GM23338 (cell line): ENCODE results near the gene S100A5. TPM values are rescaled to one million over a fixed set of nuclear protein-coding genes. Genes with fewer than 3 reads are reported as not detected.
A peak's percentile ranks its signal among the peaks of the same experiment; 100 is the strongest.

Experiments used
- ATAC-seq: fragments of 200-7000 bp; cut with Tn5 transposase; 3 replicates; pipeline ENCODE4 v1.9.1; 2020
- DNase-seq: peaks from one replicate; pipeline ENCODE4 v3.0.0-alpha.2; 2015; ENCODE audit warnings: low spot score
- H2AFZ ChIP-seq: fragments of 200-600 bp; sonication (generic); 2 replicates; pipeline ENCODE4 v1.8.0; 2016; ENCODE audit warnings: antibody characterized with exemption, mild to moderate bottlenecking, moderate library complexity
- H3F3A ChIP-seq: fragments of 200-600 bp; sonication (generic); replicated peaks from 2 replicates; pipeline ENCODE4 v1.8.0; 2017; ENCODE audit warnings: antibody characterized with exemption, mixed run types, low read depth
- H3K27ac ChIP-seq: fragments of 200-600 bp; sonication (generic); 2 replicates; pipeline ENCODE4 v1.6.1; 2016; ENCODE audit warnings: low read depth
- H3K27me3 ChIP-seq: fragments of 200-600 bp; sonication (generic); 2 replicates; pipeline ENCODE4 v1.8.0; 2016; ENCODE audit warnings: mild to moderate bottlenecking, mixed run types, moderate library complexity; ENCODE audit not compliant: insufficient read depth
- H3K36me3 ChIP-seq: fragments of 200-600 bp; sonication (generic); 2 replicates; pipeline ENCODE4 v1.8.0; 2016; ENCODE audit warnings: mild to moderate bottlenecking; ENCODE audit not compliant: insufficient read depth
- H3K4me1 ChIP-seq: fragments of 200-600 bp; sonication (generic); 2 replicates; pipeline ENCODE4 v1.8.0; 2016; ENCODE audit warnings: mild to moderate bottlenecking, moderate library complexity; ENCODE audit not compliant: insufficient read depth
- H3K4me2 ChIP-seq: fragments of 200-600 bp; sonication (generic); 2 replicates; pipeline ENCODE4 v1.7.1; 2017; ENCODE audit warnings: mixed run types
- H3K4me3 ChIP-seq: fragments of 200-600 bp; sonication (generic); 2 replicates; pipeline ENCODE4 v1.6.1; 2016; ENCODE audit warnings: mixed run types
- H3K79me2 ChIP-seq: fragments of 200-600 bp; sonication (generic); replicated peaks from 2 replicates; pipeline ENCODE4 v1.8.0; 2017; ENCODE audit warnings: mild to moderate bottlenecking; ENCODE audit not compliant: insufficient read depth
- H3K9me2 ChIP-seq: fragments of 200-600 bp; sonication (generic); 2 replicates; pipeline ENCODE4 v1.8.0; 2017; ENCODE audit not compliant: insufficient read depth
- H4K20me1 ChIP-seq: fragments of 200-600 bp; sonication (generic); replicated peaks from 2 replicates; pipeline ENCODE4 v1.8.0; 2017; ENCODE audit warnings: mild to moderate bottlenecking; ENCODE audit not compliant: insufficient read depth
- H3K27ac Mint-ChIP-seq: 2 replicates; pipeline ENCODE4 v1.8.0; 2020; ENCODE audit warnings: inconsistent platforms, mild to moderate bottlenecking, moderate library complexity, mixed read lengths
- H3K27me3 Mint-ChIP-seq: 3 replicates; pipeline ENCODE4 v1.8.0; 2022; ENCODE audit warnings: low read depth, mild to moderate bottlenecking, moderate library complexity, mixed read lengths, inconsistent platforms; ENCODE audit not compliant: insufficient read depth, poor library complexity
- H3K36me3 Mint-ChIP-seq: 3 replicates; pipeline ENCODE4 v1.8.0; 2021; ENCODE audit warnings: low read depth, mild to moderate bottlenecking, inconsistent platforms, moderate library complexity, mixed read lengths
- H3K4me1 Mint-ChIP-seq: 3 replicates; pipeline ENCODE4 v1.8.0; 2020; ENCODE audit warnings: mild to moderate bottlenecking, inconsistent platforms, mixed read lengths
- H3K4me3 Mint-ChIP-seq: 3 replicates; pipeline ENCODE4 v1.8.0; 2021; ENCODE audit warnings: moderate library complexity, mild to moderate bottlenecking, inconsistent platforms, mixed read lengths
- H3K9me3 Mint-ChIP-seq: 3 replicates; pipeline ENCODE4 v1.8.0; 2020; ENCODE audit warnings: moderate library complexity, mild to moderate bottlenecking, inconsistent platforms, mixed read lengths
- CREB1 ChIP-seq: fragments of 250-450 bp; sonication (Bioruptor Pico); IDR thresholded peaks from 2 replicates; pipeline ENCODE4 v1.5.0; 2020; ENCODE audit warnings: low read depth, mild to moderate bottlenecking, moderate library complexity
- CTCF ChIP-seq, 2 experiments: fragments of 200-600 bp in 1 of 2; sonication (generic) in 1 of 2; conservative IDR thresholded peaks; 2 replicates each; pipeline versions ENCODE4 v1.5.1 to v1.6.1; 2016 to 2017; ENCODE audit warnings: antibody characterized with exemption in 2 of 2, low read depth in 2 of 2, mild to moderate bottlenecking in 2 of 2, moderate library complexity in 1 of 2
- EZH2 ChIP-seq: fragments of 200-600 bp; sonication (generic); IDR thresholded peaks from one replicate; pipeline ENCODE4 v1.8.0; 2017; ENCODE audit warnings: antibody characterized with exemption, mild to moderate bottlenecking, low read depth; ENCODE audit not compliant: unreplicated experiment
- EZH2phosphoT487 ChIP-seq: fragments of 200-600 bp; sonication (generic); IDR thresholded peaks from one replicate; pipeline ENCODE4 v1.8.1; 2018; ENCODE audit warnings: antibody characterized with exemption; ENCODE audit not compliant: unreplicated experiment
- JUNB ChIP-seq: IDR thresholded peaks from one replicate; pipeline ENCODE4 v1.6.1; 2016; ENCODE audit warnings: antibody characterized with exemption; ENCODE audit not compliant: unreplicated experiment
- POLR2AphosphoS5 ChIP-seq: IDR thresholded peaks from 2 replicates; pipeline ENCODE4 v1.6.1; 2016; ENCODE audit warnings: antibody characterized with exemption, low read depth
- ZNF114 ChIP-seq: fragments of 250-450 bp; sonication (Bioruptor Pico); IDR thresholded peaks from 2 replicates; pipeline ENCODE4 v1.5.0; 2020; ENCODE audit warnings: mild to moderate bottlenecking, moderate library complexity
- ZNF331 ChIP-seq: fragments of 250-450 bp; sonication (Bioruptor Pico); IDR thresholded peaks from 2 replicates; pipeline ENCODE4 v1.5.0; 2020; ENCODE audit warnings: low read depth, mild to moderate bottlenecking, moderate library complexity
- polyA plus RNA-seq: library from polyadenylated mRNA; unstranded; fragments of >200 nt; fragmentation: Nextera tagmentation; extraction: Ambion mirVana; gene quantifications from 2 replicates; pipeline ENCODE4 v1.2.1, GENCODE V29; 2016
- total RNA-seq: library from RNA; depleted of rRNA; stranded (reverse); fragments of >200 nt; shearing (Covaris generic); gene quantifications from 2 replicates; pipeline ENCODE4 v1.2.3, GENCODE V29; 2014
- TF ChIP-seq, protein P1 (sequence below): IDR thresholded peaks from 2 replicates; pipeline ENCODE4 v1.6.1; 2016; ENCODE audit warnings: antibody characterized with exemption

Gene S100A5
- total and polyA plus RNA-seq, 2 experiments from 2014 or later = 0.47 TPM; not detected in 1

DNA sequence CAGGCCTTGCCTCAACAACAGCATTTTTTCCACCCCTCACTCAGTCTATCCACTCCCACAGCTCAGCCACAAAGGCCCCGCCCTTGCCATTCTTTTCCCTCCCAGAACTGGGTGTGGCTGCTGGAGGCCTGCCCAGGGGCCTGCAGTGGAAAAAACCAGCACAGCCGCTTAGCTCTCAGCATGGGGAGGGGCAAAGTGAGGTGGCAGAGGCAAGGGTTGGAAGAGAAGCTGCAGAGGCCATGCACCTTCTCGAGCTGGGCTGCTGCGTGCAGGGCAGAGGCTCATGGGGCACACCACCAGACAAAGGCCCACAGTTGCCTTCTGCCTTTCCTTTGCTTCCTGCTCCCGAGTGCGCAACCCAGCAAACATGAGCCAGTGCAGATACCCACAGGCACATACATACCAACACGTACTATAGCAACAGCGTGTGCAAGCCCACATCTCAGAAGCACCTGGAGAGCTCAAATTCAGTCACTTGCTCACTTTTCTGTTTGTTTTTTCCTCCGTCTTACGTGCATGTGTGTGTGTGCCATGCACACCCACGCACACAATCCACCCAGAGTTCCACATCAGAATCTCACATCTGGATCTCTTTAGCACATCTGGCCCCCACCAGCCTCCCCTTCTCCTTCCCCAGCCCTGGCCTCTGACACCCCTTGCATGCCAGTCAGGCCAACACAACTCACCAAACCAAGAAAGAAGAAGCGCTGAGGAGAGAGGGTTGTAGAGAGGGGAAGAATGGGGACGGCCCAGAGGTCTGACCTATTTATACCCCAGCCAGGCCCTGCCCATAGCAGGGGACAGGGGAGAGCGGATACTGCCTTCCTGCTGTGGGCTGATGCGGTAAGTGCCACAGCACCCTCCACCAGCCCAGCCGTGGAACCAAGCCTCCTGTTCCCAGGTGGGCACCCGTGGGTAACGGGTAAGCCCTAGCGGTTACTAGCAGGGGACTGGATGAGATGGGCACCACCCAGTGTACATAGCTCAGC lies 4.6 kb upstream of the S100A5 start, which contains the start of gene S100A4:
S100A4 (minus strand) TSS at position 740 of the 989 bp plus-strand sequence. CDS start 1,012 bp downstream, outside the sequence.
- DNase-seq (peak; percentile 96), ATAC-seq (peak; percentile 89)
- H3K27me3 ChIP-seq = no peaks in the 10 kb centered on the region
- peaks cover 18% of the 10 kb centered on the region for H3K4me1 ChIP-seq
- H3K4me3 ChIP-seq = peak within 1 kb of the TSS; percentile 27; the same call in 1 of the 2 replicates
- TF ChIP-seq ZNF114 (CRISPR knock-in tag) (no peak), CREB1 (CRISPR knock-in tag) (no peak), POLR2AphosphoS5 (peak; percentile 56; the same call in 1 of the 2 replicates)
- H4K20me1 ChIP-seq = no peaks in the 10 kb centered on the region
- Mint-ChIP-seq H3K27me3 (peaks cover 22% of the 10 kb centered on the region), H3K9me3 (no peaks in the 10 kb centered on the region; the same call in 2 of the 3 replicates), H3K27ac (peak within 1 kb of the TSS; percentile 78), H3K4me1 (peaks cover 52% of the 10 kb centered on the region), H3K36me3 (no peaks in the 10 kb centered on the region), H3K4me3 (peak within 1 kb of the TSS; percentile 41)
- no peak within 1 kb of the TSS for H3K27ac ChIP-seq
- no peaks in the 10 kb centered on the region for H3K36me3 ChIP-seq
- no peaks in the 10 kb centered on the region for H3K79me2 ChIP-seq
- H2AFZ ChIP-seq = peak within 1 kb of the TSS; percentile 91
- peak within 1 kb of the TSS; percentile 72 for H3K4me2 ChIP-seq
- H3K9me2 ChIP-seq = peaks cover 3% of the 10 kb centered on the region; the same call in 1 of the 2 replicates
- H3F3A ChIP-seq = no peaks in the 10 kb centered on the region

GRCh38 chr1:153544453-153545066 lies 3.8 kb upstream of the S100A5 start:
- Histone ChIP-seq H3K79me2 (no peaks in the 10 kb centered on the region), H2AFZ (no peak overlapping the region), H3K4me3 (peak overlapping the region; percentile 27; the same call in 1 of the 2 replicates), H3K4me1 (peaks cover 18% of the 10 kb centered on the region), H3K4me2 (peak overlapping the region; percentile 72), H4K20me1 (no peaks in the 10 kb centered on the region), H3K9me2 (peaks cover 6% of the 10 kb centered on the region; the same call in 1 of the 2 replicates), H3K36me3 (no peaks in the 10 kb centered on the region), H3K27ac (no peak overlapping the region), H3F3A (no peaks in the 10 kb centered on the region), H3K27me3 (no peaks in the 10 kb centered on the region)
- DNase-seq = no peak
- peak; percentile 3; the same call in 1 of the 3 replicates for ATAC-seq
- Mint-ChIP-seq H3K36me3 (no peaks in the 10 kb centered on the region), H3K27me3 (peaks cover 19% of the 10 kb centered on the region), H3K9me3 (no peaks in the 10 kb centered on the region; the same call in 2 of the 3 replicates), H3K4me1 (peaks cover 49% of the 10 kb centered on the region), H3K27ac (no peak overlapping the region; the same call in 1 of the 2 replicates), H3K4me3 (peak overlapping the region; percentile 41; the same call in 2 of the 3 replicates)
- TF ChIP-seq JUNB (no peak), CTCF (conservative IDR thresholded peaks at IDR 0.05; ENCODE audit: low read depth in 2 of 2) (no peak), CREB1 (CRISPR knock-in tag) (no peak), ZNF331 (CRISPR knock-in tag) (no peak), EZH2phosphoT487 (no peak), ZNF114 (CRISPR knock-in tag) (no peak), EZH2 (no peak), POLR2AphosphoS5 (no peak)
- TF ChIP-seq, protein P1, sequence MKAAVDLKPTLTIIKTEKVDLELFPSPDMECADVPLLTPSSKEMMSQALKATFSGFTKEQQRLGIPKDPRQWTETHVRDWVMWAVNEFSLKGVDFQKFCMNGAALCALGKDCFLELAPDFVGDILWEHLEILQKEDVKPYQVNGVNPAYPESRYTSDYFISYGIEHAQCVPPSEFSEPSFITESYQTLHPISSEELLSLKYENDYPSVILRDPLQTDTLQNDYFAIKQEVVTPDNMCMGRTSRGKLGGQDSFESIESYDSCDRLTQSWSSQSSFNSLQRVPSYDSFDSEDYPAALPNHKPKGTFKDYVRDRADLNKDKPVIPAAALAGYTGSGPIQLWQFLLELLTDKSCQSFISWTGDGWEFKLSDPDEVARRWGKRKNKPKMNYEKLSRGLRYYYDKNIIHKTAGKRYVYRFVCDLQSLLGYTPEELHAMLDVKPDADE = no peak
